ENCODE data around the gene BAIAP3. TPM values are rescaled to one million over a fixed set of nuclear protein-coding genes. Genes with fewer than 3 reads are reported as not detected.

The BAIAP3 gene
- total and polyA plus RNA-seq, 2 experiments from 2014 or later, result 5.2 to 13.0 TPM

DNA sequence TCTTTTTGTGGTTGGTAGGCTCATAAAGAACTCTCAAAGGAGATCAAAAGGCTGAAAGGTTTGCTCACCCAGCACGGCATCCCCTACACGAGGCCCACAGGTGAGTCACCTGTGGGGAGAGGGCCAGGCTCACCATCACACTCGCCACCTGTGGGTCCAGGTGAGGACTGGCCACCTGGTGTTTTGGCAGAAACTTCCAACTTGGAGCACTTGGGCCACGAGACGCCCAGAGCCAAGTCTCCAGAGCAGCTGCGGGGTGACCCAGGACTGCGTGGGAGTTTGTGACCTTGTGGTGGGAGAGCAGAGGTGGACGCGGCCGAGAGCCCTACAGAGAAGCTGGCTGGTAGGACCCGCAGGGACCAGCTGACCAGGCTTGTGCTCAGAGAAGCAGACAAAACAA is 29.4 kb downstream of the BAIAP3 start:
- H3K27ac Mint-ChIP-seq, result no peak overlapping the region
- ATAC-seq (no peak), DNase-seq (ENCODE audit: low spot score) (no peak)
- no peak overlapping the region for H3K27ac ChIP-seq (ENCODE audit: low read depth)
- no peaks in the 10 kb centered on the region for H3K9me3 Mint-ChIP-seq
- peaks cover 24% of the 10 kb centered on the region for H3F3A ChIP-seq (replicated peaks; ENCODE audit: low read depth)
- H4K20me1 ChIP-seq (replicated peaks; ENCODE audit: insufficient read depth), result peaks cover 26% of the 10 kb centered on the region
- H3K36me3 ChIP-seq (ENCODE audit: insufficient read depth), result peaks cover 8% of the 10 kb centered on the region; the same call in 1 of the 2 replicates
- no peak for TF ChIP-seq ZNF114 (CRISPR knock-in tag; IDR thresholded peaks at IDR 0.05)
- H3K4me3 ChIP-seq, result no peak overlapping the region
- no peaks in the 10 kb centered on the region for H3K4me1 Mint-ChIP-seq
- no peak overlapping the region for H3K4me2 ChIP-seq
- H3K4me1 ChIP-seq (ENCODE audit: insufficient read depth), result no peaks in the 10 kb centered on the region
- no peaks in the 10 kb centered on the region for H3K9me2 ChIP-seq (ENCODE audit: insufficient read depth)
- peaks cover 55% of the 10 kb centered on the region for H3K36me3 Mint-ChIP-seq (ENCODE audit: low read depth)
- peaks cover 11% of the 10 kb centered on the region for H3K27me3 Mint-ChIP-seq (ENCODE audit: insufficient read depth, low read depth, poor library complexity)
- no peaks in the 10 kb centered on the region for H3K27me3 ChIP-seq (ENCODE audit: insufficient read depth)
- H2AFZ ChIP-seq, result no peak overlapping the region
- no peak overlapping the region for H3K4me3 Mint-ChIP-seq
- peaks cover 40% of the 10 kb centered on the region for H3K79me2 ChIP-seq (replicated peaks; ENCODE audit: insufficient read depth)

DNA sequence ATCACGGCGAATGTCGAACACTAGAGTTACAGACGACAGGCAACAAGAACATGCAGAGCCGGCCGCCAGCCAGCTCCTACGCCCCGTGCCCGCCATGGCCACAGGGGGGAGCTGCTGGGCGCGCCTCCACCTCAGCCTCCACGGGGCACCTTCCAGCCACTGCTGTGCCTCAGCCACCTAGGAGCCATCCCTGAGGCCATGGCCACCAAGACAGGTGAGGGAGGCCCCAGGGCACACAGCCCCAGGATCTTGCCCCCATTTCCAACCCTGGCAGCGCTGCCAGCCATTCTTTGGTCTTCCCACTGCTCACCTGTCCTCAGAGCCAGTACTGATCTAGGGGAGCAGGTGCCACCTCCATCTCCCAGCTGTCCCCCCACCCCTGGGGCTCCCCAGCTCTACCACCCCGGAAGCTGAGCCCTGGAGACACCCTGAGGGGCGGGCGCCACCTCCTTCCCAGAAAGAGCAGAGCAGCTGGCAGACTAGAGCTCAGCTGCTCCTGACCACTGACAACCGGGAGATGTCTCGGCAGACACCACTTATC is 30.1 kb downstream of the BAIAP3 start:
- Mint-ChIP-seq H3K36me3 (ENCODE audit: low read depth) (peaks cover 58% of the 10 kb centered on the region), H3K4me1 (peaks cover 2% of the 10 kb centered on the region; the same call in 1 of the 3 replicates), H3K27me3 (ENCODE audit: insufficient read depth, low read depth, poor library complexity) (peaks cover 11% of the 10 kb centered on the region), H3K9me3 (no peaks in the 10 kb centered on the region), H3K4me3 (no peak overlapping the region), H3K27ac (no peak overlapping the region)
- Histone ChIP-seq H3F3A (replicated peaks; ENCODE audit: low read depth) (peaks cover 24% of the 10 kb centered on the region), H3K4me1 (ENCODE audit: insufficient read depth) (no peaks in the 10 kb centered on the region), H2AFZ (no peak overlapping the region), H3K36me3 (ENCODE audit: insufficient read depth) (peaks cover 8% of the 10 kb centered on the region; the same call in 1 of the 2 replicates), H3K27ac (ENCODE audit: low read depth) (no peak overlapping the region), H3K27me3 (ENCODE audit: insufficient read depth) (no peaks in the 10 kb centered on the region), H3K4me3 (no peak overlapping the region), H3K9me2 (ENCODE audit: insufficient read depth) (no peaks in the 10 kb centered on the region), H4K20me1 (replicated peaks; ENCODE audit: insufficient read depth) (peaks cover 26% of the 10 kb centered on the region), H3K79me2 (replicated peaks; ENCODE audit: insufficient read depth) (peaks cover 39% of the 10 kb centered on the region), H3K4me2 (no peak overlapping the region)
- ATAC-seq, result peak; percentile 97
- TF ChIP-seq, protein P1, sequence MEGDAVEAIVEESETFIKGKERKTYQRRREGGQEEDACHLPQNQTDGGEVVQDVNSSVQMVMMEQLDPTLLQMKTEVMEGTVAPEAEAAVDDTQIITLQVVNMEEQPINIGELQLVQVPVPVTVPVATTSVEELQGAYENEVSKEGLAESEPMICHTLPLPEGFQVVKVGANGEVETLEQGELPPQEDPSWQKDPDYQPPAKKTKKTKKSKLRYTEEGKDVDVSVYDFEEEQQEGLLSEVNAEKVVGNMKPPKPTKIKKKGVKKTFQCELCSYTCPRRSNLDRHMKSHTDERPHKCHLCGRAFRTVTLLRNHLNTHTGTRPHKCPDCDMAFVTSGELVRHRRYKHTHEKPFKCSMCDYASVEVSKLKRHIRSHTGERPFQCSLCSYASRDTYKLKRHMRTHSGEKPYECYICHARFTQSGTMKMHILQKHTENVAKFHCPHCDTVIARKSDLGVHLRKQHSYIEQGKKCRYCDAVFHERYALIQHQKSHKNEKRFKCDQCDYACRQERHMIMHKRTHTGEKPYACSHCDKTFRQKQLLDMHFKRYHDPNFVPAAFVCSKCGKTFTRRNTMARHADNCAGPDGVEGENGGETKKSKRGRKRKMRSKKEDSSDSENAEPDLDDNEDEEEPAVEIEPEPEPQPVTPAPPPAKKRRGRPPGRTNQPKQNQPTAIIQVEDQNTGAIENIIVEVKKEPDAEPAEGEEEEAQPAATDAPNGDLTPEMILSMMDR (conservative IDR thresholded peaks at IDR 0.05; ENCODE audit: low read depth in 2 of 2), result peak; percentile 69 to 91
- TF ChIP-seq, protein P2, sequence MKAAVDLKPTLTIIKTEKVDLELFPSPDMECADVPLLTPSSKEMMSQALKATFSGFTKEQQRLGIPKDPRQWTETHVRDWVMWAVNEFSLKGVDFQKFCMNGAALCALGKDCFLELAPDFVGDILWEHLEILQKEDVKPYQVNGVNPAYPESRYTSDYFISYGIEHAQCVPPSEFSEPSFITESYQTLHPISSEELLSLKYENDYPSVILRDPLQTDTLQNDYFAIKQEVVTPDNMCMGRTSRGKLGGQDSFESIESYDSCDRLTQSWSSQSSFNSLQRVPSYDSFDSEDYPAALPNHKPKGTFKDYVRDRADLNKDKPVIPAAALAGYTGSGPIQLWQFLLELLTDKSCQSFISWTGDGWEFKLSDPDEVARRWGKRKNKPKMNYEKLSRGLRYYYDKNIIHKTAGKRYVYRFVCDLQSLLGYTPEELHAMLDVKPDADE (IDR thresholded peaks at IDR 0.05), result no peak
- peak; percentile 79 for DNase-seq (ENCODE audit: low spot score)

DNA sequence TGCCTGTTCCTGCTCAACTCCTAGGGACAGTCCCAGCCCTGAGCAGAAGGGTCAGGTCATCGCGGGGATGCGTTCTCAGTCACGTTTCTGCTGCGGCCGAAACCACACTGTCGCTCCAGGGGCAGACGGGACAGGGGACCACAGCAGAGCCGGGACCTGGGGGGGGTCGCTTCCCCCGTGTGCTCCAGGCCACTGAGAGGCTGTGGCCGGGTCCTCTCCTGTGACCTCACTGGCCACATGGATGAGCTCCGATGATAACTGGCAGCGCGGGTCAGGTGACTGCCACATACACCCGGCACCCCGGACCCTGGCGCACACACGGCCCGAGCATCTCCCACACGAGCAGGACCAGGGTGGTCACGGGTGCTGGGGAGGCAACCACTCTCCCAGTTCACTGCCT is 31.1 kb downstream of the BAIAP3 start:
- H3K27ac ChIP-seq (ENCODE audit: low read depth), result no peak overlapping the region
- DNase-seq (ENCODE audit: low spot score) (no peak), ATAC-seq (no peak)
- Mint-ChIP-seq H3K4me3 (no peak overlapping the region), H3K36me3 (ENCODE audit: low read depth) (peaks cover 56% of the 10 kb centered on the region), H3K4me1 (peaks cover 2% of the 10 kb centered on the region; the same call in 1 of the 3 replicates), H3K27me3 (ENCODE audit: insufficient read depth, low read depth, poor library complexity) (peaks cover 9% of the 10 kb centered on the region), H3K9me3 (no peaks in the 10 kb centered on the region), H3K27ac (no peak overlapping the region)
- peaks cover 24% of the 10 kb centered on the region for H3F3A ChIP-seq (replicated peaks; ENCODE audit: low read depth)
- H3K4me1 ChIP-seq (ENCODE audit: insufficient read depth), result no peaks in the 10 kb centered on the region
- H2AFZ ChIP-seq, result no peak overlapping the region
- H3K36me3 ChIP-seq (ENCODE audit: insufficient read depth), result peaks cover 8% of the 10 kb centered on the region; the same call in 1 of the 2 replicates
- H3K9me2 ChIP-seq (ENCODE audit: insufficient read depth), result no peaks in the 10 kb centered on the region
- peaks cover 30% of the 10 kb centered on the region for H3K79me2 ChIP-seq (replicated peaks; ENCODE audit: insufficient read depth)
- no peak overlapping the region for H3K4me2 ChIP-seq
- H3K27me3 ChIP-seq (ENCODE audit: insufficient read depth), result no peaks in the 10 kb centered on the region
- peaks cover 22% of the 10 kb centered on the region for H4K20me1 ChIP-seq (replicated peaks; ENCODE audit: insufficient read depth)
- no peak overlapping the region for H3K4me3 ChIP-seq
- no peak for TF ChIP-seq POLR2AphosphoS5 (IDR thresholded peaks at IDR 0.05; ENCODE audit: low read depth)
- TF ChIP-seq, protein P1 (conservative IDR thresholded peaks at IDR 0.05; ENCODE audit: low read depth in 2 of 2), result no peak
- TF ChIP-seq ZNF331 (CRISPR knock-in tag; IDR thresholded peaks at IDR 0.05; ENCODE audit: low read depth), result no peak
- no peak for TF ChIP-seq JUNB (IDR thresholded peaks at IDR 0.05; ENCODE audit: unreplicated experiment)
- TF ChIP-seq, protein P2 (IDR thresholded peaks at IDR 0.05), result no peak

Measured in GM23338 (cell line).